ENCODE data around the gene PRR9. TPM values are rescaled to one million over a fixed set of nuclear protein-coding genes. Genes with fewer than 3 reads are reported as not detected.
"Not testable (repeated sequence)": the region's sequence is repeated elsewhere in the genome, so short reads cannot be mapped to it uniquely, and the experiment has no call there.

PRR9 gene
- total RNA-seq, 1 donor from 2014 or later: not detected

- DNase-seq; H3K9me3 ChIP-seq; H3K4me1 ChIP-seq; H3K36me3 ChIP-seq; intact Hi-C loops (cut with DNase I); H3K27me3 ChIP-seq (ENCODE audit: low read depth); H3K27ac ChIP-seq; H3K4me3 ChIP-seq: not testable (repeated sequence)
- peak; percentile 63 to 64 for ATAC-seq
- TF ChIP-seq CTCF (IDR thresholded peaks at IDR 0.05): peak; percentile 42
Observed at GRCh38 chr1:153229076-153229829, 11.9 kb downstream of the PRR9 start.

- DNase-seq (no peak), ATAC-seq (peak; percentile 15 to 17)
- Histone ChIP-seq H3K9me3 (no peaks in the 10 kb centered on the region), H3K36me3 (no peaks in the 10 kb centered on the region), H3K4me1 (no peaks in the 10 kb centered on the region), H3K27ac (no peak overlapping the region), H3K4me3 (no peak overlapping the region), H3K27me3 (ENCODE audit: low read depth) (peaks cover 15% of the 10 kb centered on the region)
- TF ChIP-seq CTCF (IDR thresholded peaks at IDR 0.05): no peak
- intact Hi-C loops (cut with DNase I): no loop called here
Observed at GRCh38 chr1:153231363-153231762, 14.0 kb downstream of the PRR9 start.

- Histone ChIP-seq H3K4me3 (no peak overlapping the region), H3K4me1 (no peaks in the 10 kb centered on the region), H3K27ac (no peak overlapping the region), H3K9me3 (no peaks in the 10 kb centered on the region), H3K27me3 (ENCODE audit: low read depth) (peaks cover 15% of the 10 kb centered on the region), H3K36me3 (no peaks in the 10 kb centered on the region)
- no peak for TF ChIP-seq CTCF (IDR thresholded peaks at IDR 0.05)
- peak; percentile 27 to 35 for ATAC-seq
- intact Hi-C loops (cut with DNase I): no loop called here
- DNase-seq: no peak
Observed at GRCh38 chr1:153231785-153232184, 14.4 kb downstream of the PRR9 start.

GRCh38 chr1:153232553-153232952 lies 15.2 kb downstream of the PRR9 start:
- H3K36me3 ChIP-seq: no peaks in the 10 kb centered on the region
- no peak overlapping the region for H3K4me3 ChIP-seq
- no peak for TF ChIP-seq CTCF (IDR thresholded peaks at IDR 0.05)
- ATAC-seq (peak in 1 of 2 donors; percentile 34), DNase-seq (no peak)
- H3K4me1 ChIP-seq: no peaks in the 10 kb centered on the region
- no peaks in the 10 kb centered on the region for H3K9me3 ChIP-seq
- no peak overlapping the region for H3K27ac ChIP-seq
- peaks cover 15% of the 10 kb centered on the region for H3K27me3 ChIP-seq (ENCODE audit: low read depth)
- intact Hi-C loops (cut with DNase I): no loop called here

GRCh38 chr1:153233448-153233847 lies 16.1 kb downstream of the PRR9 start:
- Histone ChIP-seq H3K9me3 (no peaks in the 10 kb centered on the region), H3K27ac (no peak overlapping the region), H3K27me3 (ENCODE audit: low read depth) (peaks cover 14% of the 10 kb centered on the region), H3K4me1 (no peaks in the 10 kb centered on the region), H3K4me3 (no peak overlapping the region), H3K36me3 (no peaks in the 10 kb centered on the region)
- DNase-seq (no peak), ATAC-seq (no peak)
- intact Hi-C loops (cut with DNase I): no loop called here
- no peak for TF ChIP-seq CTCF (IDR thresholded peaks at IDR 0.05)

Measured in lower lobe of right lung (tissue), 2 donors.